Activated B cell treated with CpG ODN at 0.5 μM for 24 hours (primary cell): ENCODE measurements around the gene LPP. TPM values are rescaled to one million over a fixed set of nuclear protein-coding genes. Genes with fewer than 3 reads are reported as not detected.
"Not testable (repeated sequence)": the region's sequence is repeated elsewhere in the genome, so short reads cannot be mapped to it uniquely, and the experiment has no call there.

Experiments used
- ATAC-seq: fragments of 200-7000 bp; cut with Tn5 transposase; one replicate; pipeline ENCODE4 v1.10.0; 2021; ENCODE audit warnings: low read depth, mild to moderate bottlenecking, moderate library complexity
- CTCF ChIA-PET: fragments of 350-600 bp; sonication (Branson Sonifier 250); formaldehyde crosslinking; loops from one replicate; lab custom pipeline; 2021; ENCODE audit warnings: antibody characterized with exemption; lab: Charles Lee
- POLR2A ChIA-PET: fragments of 350-600 bp; sonication (Branson Sonifier 250); formaldehyde crosslinking; loops from one replicate; lab custom pipeline; 2021; ENCODE audit warnings: antibody characterized with exemption; lab: Charles Lee
- DNase-seq: peaks from one replicate; pipeline ENCODE4 v3.0.0; 2022
- H3K27ac Mint-ChIP-seq: one replicate; pipeline ENCODE4 v1.8.0; 2020; ENCODE audit warnings: mixed read lengths
- H3K27me3 Mint-ChIP-seq: one replicate; pipeline ENCODE4 v1.8.0; 2021; ENCODE audit warnings: mixed read lengths
- H3K36me3 Mint-ChIP-seq: one replicate; pipeline ENCODE4 v1.8.0; 2021; ENCODE audit warnings: low read depth, mixed read lengths
- H3K4me1 Mint-ChIP-seq: one replicate; pipeline ENCODE4 v1.8.0; 2021; ENCODE audit warnings: mixed read lengths
- H3K4me3 Mint-ChIP-seq: one replicate; pipeline ENCODE4 v1.8.0; 2020; ENCODE audit warnings: mild to moderate bottlenecking, mixed read lengths
- H3K9me3 Mint-ChIP-seq: one replicate; pipeline ENCODE4 v1.8.0; 2020; ENCODE audit warnings: mixed read lengths
- CTCF ChIP-seq: fragments of 200-600 bp; IDR thresholded peaks from one replicate; pipeline ENCODE4 v1.8.0; 2022; ENCODE audit warnings: antibody characterized with exemption, mild to moderate bottlenecking
- intact Hi-C: fragments of 100-400 bp; cut with micrococcal nuclease; formaldehyde crosslinking; loops from one replicate; pipeline ENCODE4 v1.15.1; 2024
- total RNA-seq: library from RNA; stranded (reverse); gene quantifications from 2 replicates; pipeline ENCODE4 v1.2.3, GENCODE V29; 2022

Gene LPP
- total RNA-seq, 1 donor from 2014 or later = 60.1 TPM

GRCh38 chr3:188633206-188633605 is 479.2 kb downstream of the LPP start:
- no peak for DNase-seq
- ChIA-PET POLR2A (no interaction called here), CTCF (no interaction called here)
- H3K27me3 Mint-ChIP-seq = no peaks in the 10 kb centered on the region
- intact Hi-C loops = no loop called here
- ATAC-seq = no peak
- peaks cover 15% of the 10 kb centered on the region for H3K36me3 Mint-ChIP-seq
- peaks cover 2% of the 10 kb centered on the region for H3K9me3 Mint-ChIP-seq
- no peaks in the 10 kb centered on the region for H3K4me1 Mint-ChIP-seq
- no peak overlapping the region for H3K27ac Mint-ChIP-seq
- no peak for TF ChIP-seq CTCF
- H3K4me3 Mint-ChIP-seq = no peak overlapping the region

- no peak overlapping the region for H3K4me3 Mint-ChIP-seq
- ATAC-seq (no peak), DNase-seq (no peak)
- TF ChIP-seq CTCF = no peak
- peaks cover 2% of the 10 kb centered on the region for H3K9me3 Mint-ChIP-seq
- H3K36me3 Mint-ChIP-seq = peaks cover 15% of the 10 kb centered on the region
- intact Hi-C loops = no loop called here
- H3K27ac Mint-ChIP-seq = no peak overlapping the region
- no peaks in the 10 kb centered on the region for H3K4me1 Mint-ChIP-seq
- H3K27me3 Mint-ChIP-seq = no peaks in the 10 kb centered on the region
- ChIA-PET CTCF (no interaction called here), POLR2A (no interaction called here)
These were observed 480.3 kb downstream of the LPP start for GRCh38 chr3:188634285-188634684.

- DNase-seq (no peak), ATAC-seq (no peak)
- TF ChIP-seq CTCF = no peak
- H3K9me3 Mint-ChIP-seq = no peaks in the 10 kb centered on the region
- no peaks in the 10 kb centered on the region for H3K27me3 Mint-ChIP-seq
- ChIA-PET POLR2A (no interaction called here), CTCF (no interaction called here)
- intact Hi-C loops = no loop called here
- H3K36me3 Mint-ChIP-seq = peaks cover 13% of the 10 kb centered on the region
- no peak overlapping the region for H3K27ac Mint-ChIP-seq
- no peaks in the 10 kb centered on the region for H3K4me1 Mint-ChIP-seq
- no peak overlapping the region for H3K4me3 Mint-ChIP-seq
These were observed 481.5 kb downstream of the LPP start for GRCh38 chr3:188635258-188636042.

- POLR2A ChIA-PET, DNase-seq, CTCF ChIA-PET, H3K27me3 Mint-ChIP-seq, H3K27ac Mint-ChIP-seq, H3K4me3 Mint-ChIP-seq, intact Hi-C loops, H3K9me3 Mint-ChIP-seq, H3K4me1 Mint-ChIP-seq, ATAC-seq: not testable (repeated sequence)
- H3K36me3 Mint-ChIP-seq = peaks cover 13% of the 10 kb centered on the region
These were observed 482.3 kb downstream of the LPP start for GRCh38 chr3:188636292-188636691.

- no peaks in the 10 kb centered on the region for H3K27me3 Mint-ChIP-seq
- no peak overlapping the region for H3K4me3 Mint-ChIP-seq
- peaks cover 4% of the 10 kb centered on the region for H3K36me3 Mint-ChIP-seq
- intact Hi-C loops = no loop called here
- DNase-seq = no peak
- no peaks in the 10 kb centered on the region for H3K9me3 Mint-ChIP-seq
- no peak for TF ChIP-seq CTCF
- H3K4me1 Mint-ChIP-seq = peaks cover 3% of the 10 kb centered on the region
- no peak overlapping the region for H3K27ac Mint-ChIP-seq
- CTCF ChIA-PET = no interaction called here
- no peak for ATAC-seq
- POLR2A ChIA-PET = interaction anchor here (0.7 kb wide), 1 partner anchor 13 kb away, joined by 6 read pairs; no protein-coding TSS in a partner anchor
These were observed 487.1 kb downstream of the LPP start for GRCh38 chr3:188641076-188641475.
